GF-D8 (cell line): Measurements from ENCODE around the gene CCL11.

Experiments used
- DNase-seq: peaks from one replicate; lab custom pipeline; 2025; lab: John Stamatoyannopoulos, UW

CCL11 gene

GRCh38 chr17:34285286-34285792 is at the start of gene CCL11:
Gene CCL11, plus strand, starts transcription at chr17:34285742. Its CDS starts 67 bp downstream, at chr17:34285809.
- no peak for DNase-seq

DNA sequence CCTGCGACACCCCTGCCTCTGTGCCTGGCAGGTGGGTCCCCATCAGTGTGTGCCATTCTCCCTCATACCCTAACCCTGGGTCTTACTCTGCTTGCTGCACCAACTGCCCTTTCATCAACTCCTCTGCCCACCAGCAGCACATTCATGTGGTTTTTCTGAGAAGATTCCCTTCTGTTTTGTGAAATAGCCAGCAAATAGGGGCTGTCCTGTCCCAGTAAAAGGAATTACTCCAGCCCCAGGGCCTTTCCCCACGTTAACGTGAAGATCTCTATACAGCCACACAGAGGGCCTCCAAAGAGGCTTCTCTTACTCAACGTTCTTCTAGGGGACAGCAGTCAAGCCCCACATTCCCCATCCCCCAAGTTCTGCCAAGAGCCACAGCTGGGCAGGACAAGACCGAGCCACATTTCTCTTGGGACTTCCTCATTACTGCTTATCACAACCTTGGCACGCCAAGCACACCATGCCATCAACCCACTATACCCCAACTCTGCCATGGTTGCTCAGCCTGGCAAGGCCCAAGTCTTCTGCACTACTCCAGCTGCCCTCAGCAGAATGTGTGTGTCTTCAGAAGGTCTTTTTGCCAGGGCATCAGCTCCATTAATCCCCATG is 49.2 kb upstream of the CCL11 start:
- peak; percentile 42 for DNase-seq

DNA sequence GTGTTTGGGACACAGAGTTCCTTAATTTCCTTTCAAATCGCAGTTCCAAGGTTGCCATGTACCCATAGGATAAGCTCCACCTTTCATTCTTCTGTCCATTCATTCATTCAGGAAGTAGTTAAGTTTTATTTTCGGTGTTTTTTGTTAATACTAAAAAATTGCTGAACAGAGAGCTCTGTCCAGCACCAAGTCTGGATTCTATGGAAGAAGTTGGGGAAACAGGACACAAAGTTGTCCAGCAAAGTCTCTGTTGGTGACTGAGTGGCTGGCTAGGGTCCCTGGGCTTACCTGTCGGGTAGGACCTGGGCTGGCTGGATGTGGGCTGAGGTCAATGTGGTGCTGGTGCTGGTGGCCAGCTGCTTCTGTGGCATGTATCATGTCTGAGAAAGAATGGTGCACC is 48.1 kb upstream of the CCL11 start:
- no peak for DNase-seq

GRCh38 chr17:34241062-34241461 is 44.5 kb upstream of the CCL11 start:
- no peak for DNase-seq

DNA sequence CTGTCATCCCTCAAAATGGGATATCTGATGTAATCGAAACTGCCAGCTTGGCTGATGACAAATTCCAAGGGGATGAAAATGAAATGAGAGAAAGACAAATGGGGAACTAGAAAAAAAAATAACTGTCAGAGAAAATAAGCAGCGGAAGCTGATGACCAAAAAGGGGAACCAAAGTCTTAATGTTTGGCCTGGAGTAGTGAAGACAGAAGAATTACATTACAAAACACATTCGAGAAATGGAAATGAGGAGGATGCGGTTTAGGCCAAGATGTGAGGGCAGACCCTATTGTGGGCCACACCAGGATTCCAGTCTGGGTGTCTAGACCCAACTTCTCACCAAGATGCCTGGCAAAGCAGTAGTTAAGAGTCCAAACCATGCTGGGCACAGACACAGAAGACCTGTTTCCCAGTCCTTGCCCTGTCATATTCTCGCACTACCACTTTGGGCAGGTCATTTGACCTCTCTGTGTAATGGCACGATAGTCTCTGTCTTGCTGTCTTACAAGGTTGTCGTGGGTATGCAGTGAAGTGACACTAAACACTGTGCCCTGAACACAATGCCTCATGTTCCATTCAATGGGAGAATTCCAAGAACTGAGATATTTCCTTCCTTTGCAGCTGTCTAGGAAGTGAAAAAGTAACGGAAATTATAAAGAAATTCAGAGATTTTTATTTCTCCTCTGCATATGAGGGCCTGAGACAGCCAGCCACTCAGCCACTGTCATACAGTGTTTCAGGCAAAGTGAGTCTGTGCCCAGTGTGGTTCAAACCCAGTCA is 42.8 kb upstream of the CCL11 start:
- DNase-seq: peak; percentile 74

- no peak for DNase-seq
Measured at GRCh38 chr17:34243364-34244320, 41.9 kb upstream of the CCL11 start.

DNA sequence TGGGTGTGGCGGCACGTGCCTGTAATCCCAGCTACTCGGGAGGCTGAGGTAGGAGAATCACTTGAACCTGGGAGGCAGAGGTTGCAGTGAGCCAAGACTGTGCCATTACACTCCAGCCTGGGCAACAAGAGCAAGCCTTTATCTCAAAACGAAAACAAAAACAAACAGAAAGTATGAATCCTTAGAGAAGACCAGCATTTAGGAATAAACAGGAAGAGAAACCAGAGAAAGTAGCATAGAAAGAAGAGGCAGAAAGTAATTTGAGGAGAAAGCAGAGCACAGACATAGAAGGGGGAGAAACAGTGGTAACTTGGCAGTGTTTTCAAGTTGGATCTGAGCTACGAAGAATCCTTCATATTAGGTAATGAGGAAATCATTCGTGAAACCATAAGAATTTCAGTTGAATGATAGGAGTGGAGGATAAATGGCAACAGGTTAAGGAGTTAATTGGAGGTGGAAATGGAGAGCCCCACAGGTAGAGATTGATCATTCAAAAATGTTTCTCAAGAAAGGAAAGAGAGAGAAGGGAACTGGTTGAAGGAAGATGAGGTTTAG is 40.1 kb upstream of the CCL11 start:
- no peak for DNase-seq

GRCh38 chr17:34246446-34246845 is 39.1 kb upstream of the CCL11 start:
- DNase-seq: peak; percentile 68

DNA sequence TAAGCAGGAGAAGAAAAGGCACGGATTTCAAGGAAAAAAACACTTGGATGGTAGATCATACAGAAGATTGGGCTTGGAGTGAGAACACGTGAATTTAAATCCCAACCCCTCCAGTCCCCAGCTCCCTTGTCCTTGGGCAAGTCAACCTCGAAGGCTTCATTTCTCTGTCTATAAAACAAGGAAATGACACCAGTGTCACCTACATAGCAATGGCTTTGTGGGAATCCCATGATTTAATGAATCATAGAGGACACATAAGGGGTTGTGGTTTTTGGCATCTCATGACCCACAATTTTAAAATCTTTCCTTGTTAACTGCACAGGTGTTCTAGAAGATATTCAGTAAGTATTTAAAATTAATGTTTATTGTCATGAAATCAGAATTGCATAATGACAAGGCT is 38.7 kb upstream of the CCL11 start:
- DNase-seq: no peak

DNA sequence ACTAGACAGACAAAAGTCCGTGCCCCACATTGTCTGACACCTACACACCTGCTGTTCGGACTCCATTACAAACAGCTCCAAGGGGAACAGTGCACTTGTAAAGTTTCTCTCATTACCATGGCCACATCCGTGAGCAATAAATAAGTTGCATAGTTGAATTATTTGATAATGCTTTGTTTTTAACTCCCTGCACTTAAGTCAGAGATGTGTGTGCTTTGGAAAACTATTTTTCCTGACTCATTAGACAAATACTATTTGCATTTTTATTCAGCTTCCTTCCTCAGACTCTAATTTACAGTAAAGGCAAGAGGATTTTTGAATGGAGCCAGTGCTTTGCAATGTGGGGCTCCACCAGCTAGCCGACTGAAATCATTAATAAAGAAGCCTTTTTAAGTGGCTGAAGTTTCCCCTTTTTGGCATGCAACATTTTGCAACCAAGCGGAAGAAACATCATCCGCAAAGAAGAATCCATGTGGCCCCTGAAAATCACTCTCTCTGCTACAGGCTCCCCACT is 37.0 kb upstream of the CCL11 start:
- DNase-seq: peak; percentile 10

DNA sequence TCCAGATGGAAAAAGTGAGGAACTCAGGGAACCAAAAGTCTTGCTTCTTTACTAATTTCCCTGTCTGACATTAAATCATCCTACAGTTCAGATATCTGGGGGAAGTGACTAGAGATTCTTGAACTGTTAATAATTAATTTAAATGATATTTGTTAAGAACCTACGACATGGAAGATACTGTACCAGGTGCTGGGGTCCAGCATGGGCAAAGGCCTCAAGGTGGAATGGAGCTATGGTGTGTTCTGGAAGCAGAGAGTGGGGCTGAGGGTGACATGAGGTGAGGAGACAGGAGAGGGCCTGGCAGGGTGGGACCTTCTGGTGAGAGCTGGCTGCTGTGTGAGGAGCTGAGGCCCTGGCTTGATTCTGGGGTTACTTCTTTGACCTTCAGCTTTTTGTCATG is 36.5 kb upstream of the CCL11 start:
- no peak for DNase-seq

GRCh38 chr17:34249478-34249877 is 36.1 kb upstream of the CCL11 start:
- no peak for DNase-seq

DNA sequence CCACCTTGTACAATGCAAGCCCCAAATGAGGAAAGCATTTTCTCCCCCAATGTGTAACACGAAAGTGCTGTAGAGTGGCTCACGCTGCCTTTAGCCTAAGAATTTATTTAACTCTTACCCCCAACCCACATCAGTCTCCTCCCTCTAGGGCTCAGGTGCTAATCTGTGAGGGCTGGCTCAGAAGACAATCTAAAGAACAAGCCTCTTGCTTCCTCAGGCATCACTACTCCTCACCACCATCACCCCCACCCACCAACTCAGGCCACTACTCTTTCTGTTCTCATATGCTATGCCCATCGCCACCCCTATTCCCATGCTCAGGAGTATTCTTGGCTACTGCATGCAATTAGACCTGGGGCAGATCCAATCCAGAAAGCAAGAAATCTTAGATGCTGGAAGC is 34.4 kb upstream of the CCL11 start:
- no peak for DNase-seq

GRCh38 chr17:34252095-34252443 is 33.5 kb upstream of the CCL11 start:
- peak; percentile 64 for DNase-seq

DNA sequence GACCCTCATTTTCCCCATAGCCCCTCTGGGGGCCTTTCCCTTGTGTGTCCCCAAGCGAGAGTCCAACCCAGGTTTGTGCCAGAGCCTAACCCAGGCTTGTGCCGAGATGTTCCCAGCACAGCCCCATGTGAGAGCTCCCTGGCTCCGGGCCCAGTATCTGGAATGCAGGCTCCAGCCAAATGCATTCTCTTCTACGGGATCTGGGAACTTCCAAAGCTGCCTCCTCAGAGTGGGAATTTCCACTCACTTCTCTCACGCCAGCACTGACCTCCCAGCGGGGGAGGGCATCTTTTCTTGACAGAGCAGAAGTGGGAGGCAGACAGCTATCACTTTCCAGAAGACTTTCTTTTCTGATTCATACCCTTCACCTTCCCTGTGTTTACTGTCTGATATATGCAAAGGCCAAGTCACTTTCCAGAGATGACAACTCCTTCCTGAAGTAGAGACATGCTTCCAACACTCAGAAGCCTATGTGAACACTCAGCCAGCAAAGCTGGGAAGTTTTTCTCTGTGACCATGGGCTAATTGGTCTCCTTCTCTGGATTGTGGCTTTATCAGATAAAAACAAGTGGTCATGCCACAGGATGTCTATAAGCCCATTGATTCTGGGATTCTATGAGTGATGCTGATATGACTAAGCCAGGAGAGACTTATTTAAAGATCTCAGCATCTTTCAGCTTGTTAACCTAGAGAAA is 33.0 kb upstream of the CCL11 start:
- DNase-seq: no peak

GRCh38 chr17:34253139-34253525 is 32.4 kb upstream of the CCL11 start:
- no peak for DNase-seq

DNA sequence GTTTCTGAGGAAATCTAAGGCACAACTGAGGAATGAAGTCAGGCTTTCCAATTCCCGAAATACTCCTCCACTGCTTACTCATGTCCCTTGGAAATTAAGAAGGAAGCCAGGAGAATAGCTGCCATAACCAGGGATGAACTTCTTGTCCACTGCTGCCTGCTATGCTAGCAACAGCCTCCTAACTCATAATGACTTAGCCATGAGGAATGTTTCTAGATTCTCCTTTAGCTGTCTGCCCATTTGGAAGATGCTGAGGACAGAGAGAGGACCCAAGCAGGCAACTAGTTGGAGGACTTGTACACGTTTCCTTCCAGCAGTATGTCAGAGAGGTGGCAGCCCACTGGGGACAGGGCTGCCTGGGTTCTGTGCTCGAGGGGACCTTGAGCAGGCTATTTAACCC is 31.4 kb upstream of the CCL11 start:
- no peak for DNase-seq

DNA sequence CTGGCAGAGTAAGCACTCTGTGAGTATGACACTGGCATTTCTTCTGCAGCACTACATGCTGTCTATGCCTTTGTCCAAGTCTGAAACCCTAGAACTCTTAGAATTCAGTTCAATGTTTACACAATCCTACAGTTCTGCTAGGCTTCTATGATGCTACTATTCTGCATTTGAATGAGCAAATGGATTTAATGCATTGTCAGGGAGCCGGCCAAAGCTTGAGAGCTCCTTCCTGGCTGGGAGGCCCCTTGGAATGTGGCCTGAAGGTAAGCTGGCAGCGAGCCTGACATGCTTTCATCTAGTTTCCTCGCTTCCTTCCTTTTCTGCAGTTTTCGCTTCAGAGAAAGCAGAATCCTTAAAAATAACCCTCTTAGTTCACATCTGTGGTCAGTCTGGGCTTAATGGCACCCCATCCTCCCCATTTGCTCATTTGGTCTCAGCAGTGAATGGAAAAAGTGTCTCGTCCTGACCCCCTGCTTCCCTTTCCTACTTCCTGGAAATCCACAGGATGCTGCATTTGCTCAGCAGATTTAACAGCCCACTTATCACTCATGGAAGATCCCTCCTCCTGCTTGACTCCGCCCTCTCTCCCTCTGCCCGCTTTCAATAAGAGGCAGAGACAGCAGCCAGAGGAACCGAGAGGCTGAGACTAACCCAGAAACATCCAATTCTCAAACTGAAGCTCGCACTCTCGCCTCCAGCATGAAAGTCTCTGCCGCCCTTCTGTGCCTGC is 30.7 kb upstream of the CCL11 start, which contains the start of gene CCL2:
TSS of gene CCL2 (plus strand) at position 635 of the 730 bp plus-strand sequence. CDS start at position 700, 65 bp downstream.
- no peak for DNase-seq

GRCh38 chr17:34255381-34255732 is 30.2 kb upstream of the CCL11 start:
- DNase-seq: no peak

DNA sequence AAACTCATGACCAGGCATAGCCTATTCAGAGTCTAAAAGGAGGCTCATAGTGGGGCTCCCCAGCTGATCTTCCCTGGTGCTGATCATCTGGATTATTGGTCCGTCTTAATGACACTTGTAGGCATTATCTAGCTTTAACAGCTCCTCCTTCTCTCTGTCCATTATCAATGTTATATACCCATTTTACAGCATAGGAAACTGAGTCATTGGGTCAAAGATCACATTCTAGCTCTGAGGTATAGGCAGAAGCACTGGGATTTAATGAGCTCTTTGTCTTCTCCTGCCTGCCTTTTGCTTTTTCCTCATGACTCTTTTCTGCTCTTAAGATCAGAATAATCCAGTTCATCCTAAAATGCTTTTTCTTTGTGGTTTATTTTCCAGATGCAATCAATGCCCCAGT is 29.7 kb upstream of the CCL11 start:
- no peak for DNase-seq
